ENCODE results near the gene LONP2. TPM values are rescaled to one million over a fixed set of nuclear protein-coding genes. Genes with fewer than 3 reads are reported as not detected.
"Not testable (repeated sequence)": the region's sequence is repeated elsewhere in the genome, so short reads cannot be mapped to it uniquely, and the experiment has no call there.

LONP2 gene
- total RNA-seq, 1 experiment from 2014 or later, result 41.5 TPM

DNA sequence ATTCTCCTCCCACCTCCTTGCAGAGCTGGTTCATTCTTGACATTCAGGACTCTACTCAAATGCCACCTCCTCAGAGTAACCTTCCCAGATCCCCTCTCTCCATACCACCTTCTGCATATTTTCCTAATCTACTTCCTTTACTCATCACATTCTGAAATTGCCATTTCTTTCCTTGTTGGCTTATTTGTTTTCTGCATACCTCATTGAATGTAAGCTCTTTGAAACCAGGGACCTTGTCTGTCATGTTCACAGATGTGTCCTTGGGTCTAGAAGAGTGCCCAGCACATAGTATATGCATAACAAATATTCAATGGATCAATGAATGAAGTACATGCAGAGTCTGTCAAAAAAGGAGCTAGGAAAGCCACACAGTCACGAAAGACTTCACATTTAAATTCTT lies 7.8 kb upstream of the LONP2 start:
- TF ChIP-seq EZH2phosphoT487 (IDR thresholded peaks at IDR 0.05; ENCODE audit: borderline replicate concordance, low read length), result no peak
- TF ChIP-seq EZH2 (IDR thresholded peaks at IDR 0.05; ENCODE audit: low read length, unreplicated experiment), result no peak
- TF ChIP-seq, protein P1, sequence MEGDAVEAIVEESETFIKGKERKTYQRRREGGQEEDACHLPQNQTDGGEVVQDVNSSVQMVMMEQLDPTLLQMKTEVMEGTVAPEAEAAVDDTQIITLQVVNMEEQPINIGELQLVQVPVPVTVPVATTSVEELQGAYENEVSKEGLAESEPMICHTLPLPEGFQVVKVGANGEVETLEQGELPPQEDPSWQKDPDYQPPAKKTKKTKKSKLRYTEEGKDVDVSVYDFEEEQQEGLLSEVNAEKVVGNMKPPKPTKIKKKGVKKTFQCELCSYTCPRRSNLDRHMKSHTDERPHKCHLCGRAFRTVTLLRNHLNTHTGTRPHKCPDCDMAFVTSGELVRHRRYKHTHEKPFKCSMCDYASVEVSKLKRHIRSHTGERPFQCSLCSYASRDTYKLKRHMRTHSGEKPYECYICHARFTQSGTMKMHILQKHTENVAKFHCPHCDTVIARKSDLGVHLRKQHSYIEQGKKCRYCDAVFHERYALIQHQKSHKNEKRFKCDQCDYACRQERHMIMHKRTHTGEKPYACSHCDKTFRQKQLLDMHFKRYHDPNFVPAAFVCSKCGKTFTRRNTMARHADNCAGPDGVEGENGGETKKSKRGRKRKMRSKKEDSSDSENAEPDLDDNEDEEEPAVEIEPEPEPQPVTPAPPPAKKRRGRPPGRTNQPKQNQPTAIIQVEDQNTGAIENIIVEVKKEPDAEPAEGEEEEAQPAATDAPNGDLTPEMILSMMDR (conservative IDR thresholded peaks at IDR 0.05; ENCODE audit: low read depth, low read length), result no peak
- no peaks in the 10 kb centered on the region for H3K9me3 ChIP-seq (ENCODE audit: low read length)
- BruUV-seq (replicated peaks), result no TSS peak
- no peak overlapping the region for H3K4me3 ChIP-seq (ENCODE audit: low read length)
- CTCF ChIA-PET, result no interaction called here
- DNase-seq (no peak), ATAC-seq (no peak)
- no peaks in the 10 kb centered on the region for H4K20me1 ChIP-seq (ENCODE audit: low read length)
- no peaks in the 10 kb centered on the region for H3K27me3 ChIP-seq (ENCODE audit: low read length)
- POLR2A ChIA-PET (ENCODE audit: unreplicated experiment), result no interaction called here
- no peak overlapping the region for H3K4me2 ChIP-seq (ENCODE audit: low read length)
- intact Hi-C loops (cut with micrococcal nuclease), result no loop called here
- H3K79me2 ChIP-seq (ENCODE audit: low read length), result no peaks in the 10 kb centered on the region
- no peak overlapping the region for H2AFZ ChIP-seq (ENCODE audit: low read length)
- no peaks in the 10 kb centered on the region for H3K36me3 ChIP-seq (ENCODE audit: low read depth, low read length)
- H3K4me1 ChIP-seq (ENCODE audit: insufficient read depth, low read length), result peaks cover 7% of the 10 kb centered on the region; the same call in 1 of the 2 replicates
- H3K27ac ChIP-seq (ENCODE audit: low read length), result no peak overlapping the region
- H3F3A ChIP-seq (ENCODE audit: low read length, unreplicated experiment), result no peaks in the 10 kb centered on the region
- H3K9ac ChIP-seq (ENCODE audit: low read length), result no peak overlapping the region
- no peaks in the 10 kb centered on the region for H3K9me2 ChIP-seq (replicated peaks; ENCODE audit: low read length)

DNA sequence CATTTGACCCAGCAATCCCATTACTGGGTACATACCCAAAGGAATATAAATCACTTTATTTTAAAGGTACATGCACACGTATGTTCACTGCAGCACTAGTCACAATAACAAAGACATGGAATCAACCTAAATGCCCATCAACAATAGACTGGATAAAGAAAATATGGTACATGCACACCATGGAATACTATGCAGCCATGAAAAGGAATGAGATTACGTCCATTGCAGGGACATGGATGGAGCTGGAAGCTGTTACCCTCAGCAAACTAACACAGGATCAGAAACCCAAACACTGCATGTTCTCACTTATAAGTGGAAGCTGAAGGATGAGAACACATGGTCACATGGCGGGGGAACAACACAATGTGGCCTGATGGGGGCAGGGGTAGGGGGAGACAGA lies 4.0 kb upstream of the LONP2 start:
- H3K27ac ChIP-seq (ENCODE audit: low read length); BruUV-seq (replicated peaks); H3K4me2 ChIP-seq (ENCODE audit: low read length); H3K27me3 ChIP-seq (ENCODE audit: low read length); H3K9ac ChIP-seq (ENCODE audit: low read length); H3K36me3 ChIP-seq (ENCODE audit: low read depth, low read length); H3K9me2 ChIP-seq (replicated peaks; ENCODE audit: low read length); intact Hi-C loops (cut with micrococcal nuclease); H3K4me3 ChIP-seq (ENCODE audit: low read length); H3K4me1 ChIP-seq (ENCODE audit: insufficient read depth, low read length); H4K20me1 ChIP-seq (ENCODE audit: low read length); ATAC-seq; DNase-seq; H3F3A ChIP-seq (ENCODE audit: low read length, unreplicated experiment); H2AFZ ChIP-seq (ENCODE audit: low read length); H3K9me3 ChIP-seq (ENCODE audit: low read length); POLR2A ChIA-PET (ENCODE audit: unreplicated experiment): not testable (repeated sequence)
- CTCF ChIA-PET, result interaction anchor here (0.7 kb wide), 1 partner anchor 16 kb away, joined by 4 read pairs; no protein-coding TSS in a partner anchor
- H3K79me2 ChIP-seq (ENCODE audit: low read length), result peaks cover 12% of the 10 kb centered on the region

DNA sequence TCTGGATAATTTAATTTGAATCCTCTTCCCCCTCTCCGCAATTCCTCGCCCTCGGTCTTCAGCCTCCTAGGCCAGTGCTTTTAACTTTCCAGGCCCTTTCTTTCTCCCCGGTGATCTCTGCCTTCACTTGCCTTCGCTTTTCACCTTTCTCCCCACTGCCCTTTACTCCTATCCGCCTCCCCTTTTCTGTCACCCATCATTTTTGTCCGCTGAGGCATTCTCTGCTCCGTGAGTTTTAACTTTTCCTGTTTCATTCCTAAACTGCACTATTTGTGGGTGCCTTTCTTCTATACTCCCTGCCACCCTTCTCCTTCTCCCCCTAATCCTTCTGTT lies 729 bp downstream of the LONP2 start:
- H3K9me2 ChIP-seq (replicated peaks; ENCODE audit: low read length), result no peaks in the 10 kb centered on the region
- CTCF ChIA-PET, result no interaction called here
- no peak for DNase-seq
- peak overlapping the region; percentile 88 for H3K4me2 ChIP-seq (ENCODE audit: low read length)
- H3K4me1 ChIP-seq (ENCODE audit: insufficient read depth, low read length), result peaks cover 12% of the 10 kb centered on the region; the same call in 1 of the 2 replicates
- H3K9me3 ChIP-seq (ENCODE audit: low read length), result no peaks in the 10 kb centered on the region
- POLR2A ChIA-PET (ENCODE audit: unreplicated experiment), result no interaction called here
- H2AFZ ChIP-seq (ENCODE audit: low read length), result peak overlapping the region; percentile 76
- H3K36me3 ChIP-seq (ENCODE audit: low read depth, low read length), result no peaks in the 10 kb centered on the region
- peak overlapping the region; percentile 85 for H3K4me3 ChIP-seq (ENCODE audit: low read length)
- no peak for ATAC-seq
- H3K79me2 ChIP-seq (ENCODE audit: low read length), result peaks cover 54% of the 10 kb centered on the region
- BruUV-seq (replicated peaks), result no TSS peak
- intact Hi-C loops (cut with micrococcal nuclease), result no loop called here
- H4K20me1 ChIP-seq (ENCODE audit: low read length), result no peaks in the 10 kb centered on the region
- TF ChIP-seq EZH2 (IDR thresholded peaks at IDR 0.05; ENCODE audit: low read length, unreplicated experiment) (no peak), EZH2phosphoT487 (IDR thresholded peaks at IDR 0.05; ENCODE audit: borderline replicate concordance, low read length) (no peak)
- TF ChIP-seq, protein P1 (conservative IDR thresholded peaks at IDR 0.05; ENCODE audit: low read depth, low read length), result no peak
- H3K27ac ChIP-seq (ENCODE audit: low read length), result peak overlapping the region; percentile 72
- H3K9ac ChIP-seq (ENCODE audit: low read length), result peak overlapping the region; percentile 95
- H3K27me3 ChIP-seq (ENCODE audit: low read length), result no peaks in the 10 kb centered on the region
- no peaks in the 10 kb centered on the region for H3F3A ChIP-seq (ENCODE audit: low read length, unreplicated experiment)
